HG03280 (cell line): ENCODE measurements around the gene XRCC1.
A peak's percentile ranks its signal among the peaks of the same experiment; 100 is the strongest.

Source experiments
- ATAC-seq: cut with Tn5 transposase; IDR thresholded peaks from one replicate; pipeline ENCODE4 v1.9.1; 2021; ENCODE audit warnings: mild to moderate bottlenecking, moderate library complexity; ENCODE audit not compliant: unreplicated experiment

Gene XRCC1

GRCh38 chr19:43575955-43576878 is 890 bp upstream of the XRCC1 start:
- no peak for ATAC-seq

GRCh38 chr19:43574424-43575155 is 737 bp downstream of the XRCC1 start:
- no peak for ATAC-seq

- no peak for ATAC-seq
Measured at GRCh38 chr19:43572171-43572588, 3.1 kb downstream of the XRCC1 start.

- no peak for ATAC-seq
Measured at GRCh38 chr19:43570174-43570791, 5.0 kb downstream of the XRCC1 start.

GRCh38 chr19:43569657-43570056 is 5.7 kb downstream of the XRCC1 start:
- no peak for ATAC-seq

- ATAC-seq: no peak
Measured at GRCh38 chr19:43564800-43565199, 10.5 kb downstream of the XRCC1 start.

GRCh38 chr19:43563816-43564457 is 11.4 kb downstream of the XRCC1 start:
- no peak for ATAC-seq

- peak; percentile 55 for ATAC-seq
Measured at GRCh38 chr19:43562698-43563241, 12.6 kb downstream of the XRCC1 start.

GRCh38 chr19:43562226-43562697 is 13.1 kb downstream of the XRCC1 start:
- no peak for ATAC-seq

- ATAC-seq: no peak
Measured at GRCh38 chr19:43561139-43561970, 14.0 kb downstream of the XRCC1 start.

- no peak for ATAC-seq
Measured at GRCh38 chr19:43560687-43561086, 14.6 kb downstream of the XRCC1 start.

- ATAC-seq: no peak
Measured at GRCh38 chr19:43555185-43555770, 20.0 kb downstream of the XRCC1 start.

- ATAC-seq: no peak
Measured at GRCh38 chr19:43554317-43554895, 20.9 kb downstream of the XRCC1 start.

GRCh38 chr19:43553656-43554055 is 21.7 kb downstream of the XRCC1 start:
- ATAC-seq: no peak

GRCh38 chr19:43552616-43553015 is 22.7 kb downstream of the XRCC1 start:
- ATAC-seq: no peak

GRCh38 chr19:43552198-43552450 is 23.2 kb downstream of the XRCC1 start:
- no peak for ATAC-seq

- no peak for ATAC-seq
Measured at GRCh38 chr19:43551399-43552197, 23.7 kb downstream of the XRCC1 start.

GRCh38 chr19:43548706-43549105 is 26.6 kb downstream of the XRCC1 start:
- no peak for ATAC-seq
